ENCODE data around the gene SUSD4. TPM values are rescaled to one million over a fixed set of nuclear protein-coding genes. Genes with fewer than 3 reads are reported as not detected.
A peak's percentile ranks its signal among the peaks of the same experiment; 100 is the strongest.

SUSD4 gene
- total RNA-seq, 1 experiment from 2014 or later = 2.3 TPM

DNA sequence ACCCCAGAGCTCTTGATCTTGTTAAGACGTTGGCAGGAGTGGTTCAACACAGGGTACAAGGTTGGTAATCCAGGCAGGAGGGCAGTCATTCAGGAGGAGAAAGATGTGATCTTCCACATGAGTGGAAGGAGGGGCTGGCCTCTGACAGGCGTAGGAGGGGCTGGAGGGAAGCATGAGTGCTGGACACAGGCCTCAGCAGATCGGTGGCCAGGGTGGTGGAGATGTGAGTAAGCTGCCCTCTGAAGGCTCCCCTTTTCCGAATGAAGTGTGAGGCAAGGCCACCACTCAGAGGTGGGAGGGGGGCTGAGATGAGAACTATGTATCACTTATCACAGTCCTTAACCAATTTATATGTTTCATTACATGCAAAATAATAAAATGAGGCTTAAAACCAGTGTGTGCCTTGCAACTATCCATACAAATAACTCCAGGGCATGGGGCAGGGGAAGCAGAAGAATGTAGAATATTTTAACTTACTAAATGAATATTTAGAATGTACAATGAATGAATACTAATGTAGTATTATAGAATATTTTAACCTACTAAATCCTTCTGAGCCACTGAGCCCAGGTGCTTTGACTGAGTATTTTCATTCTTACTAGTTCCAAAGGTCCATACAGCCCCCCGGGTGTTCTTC, 117.4 kb downstream of the SUSD4 start:
- Mint-ChIP-seq H3K36me3 (ENCODE audit: insufficient read depth, unreplicated experiment) (no peaks in the 10 kb centered on the region), H3K27ac (ENCODE audit: low read depth, unreplicated experiment) (no peak overlapping the region), H3K4me3 (ENCODE audit: unreplicated experiment) (no peak overlapping the region), H3K4me1 (ENCODE audit: insufficient read depth, unreplicated experiment) (peaks cover 19% of the 10 kb centered on the region), H3K9me3 (ENCODE audit: unreplicated experiment) (no peaks in the 10 kb centered on the region), H3K27me3 (ENCODE audit: insufficient read depth, unreplicated experiment) (no peaks in the 10 kb centered on the region)
- no peak for DNase-seq (ENCODE audit: unreplicated experiment)
- ChIA-PET CTCF (interaction anchor here (0.5 to 0.9 kb wide), 4 partner anchors 113 to 462 kb away, joined by 3 read pairs; no protein-coding TSS in a partner anchor), POLR2A (interaction anchor here (0.7 kb wide), 1 partner anchor 99 kb away, joined by 3 read pairs; no protein-coding TSS in a partner anchor)
- intact Hi-C loops (cut with micrococcal nuclease) = no loop called here
- no TSS peak for BruUV-seq (replicated peaks)
- TF ChIP-seq, protein P1, sequence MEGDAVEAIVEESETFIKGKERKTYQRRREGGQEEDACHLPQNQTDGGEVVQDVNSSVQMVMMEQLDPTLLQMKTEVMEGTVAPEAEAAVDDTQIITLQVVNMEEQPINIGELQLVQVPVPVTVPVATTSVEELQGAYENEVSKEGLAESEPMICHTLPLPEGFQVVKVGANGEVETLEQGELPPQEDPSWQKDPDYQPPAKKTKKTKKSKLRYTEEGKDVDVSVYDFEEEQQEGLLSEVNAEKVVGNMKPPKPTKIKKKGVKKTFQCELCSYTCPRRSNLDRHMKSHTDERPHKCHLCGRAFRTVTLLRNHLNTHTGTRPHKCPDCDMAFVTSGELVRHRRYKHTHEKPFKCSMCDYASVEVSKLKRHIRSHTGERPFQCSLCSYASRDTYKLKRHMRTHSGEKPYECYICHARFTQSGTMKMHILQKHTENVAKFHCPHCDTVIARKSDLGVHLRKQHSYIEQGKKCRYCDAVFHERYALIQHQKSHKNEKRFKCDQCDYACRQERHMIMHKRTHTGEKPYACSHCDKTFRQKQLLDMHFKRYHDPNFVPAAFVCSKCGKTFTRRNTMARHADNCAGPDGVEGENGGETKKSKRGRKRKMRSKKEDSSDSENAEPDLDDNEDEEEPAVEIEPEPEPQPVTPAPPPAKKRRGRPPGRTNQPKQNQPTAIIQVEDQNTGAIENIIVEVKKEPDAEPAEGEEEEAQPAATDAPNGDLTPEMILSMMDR (IDR thresholded peaks at IDR 0.05; ENCODE audit: unreplicated experiment) = no peak

DNA sequence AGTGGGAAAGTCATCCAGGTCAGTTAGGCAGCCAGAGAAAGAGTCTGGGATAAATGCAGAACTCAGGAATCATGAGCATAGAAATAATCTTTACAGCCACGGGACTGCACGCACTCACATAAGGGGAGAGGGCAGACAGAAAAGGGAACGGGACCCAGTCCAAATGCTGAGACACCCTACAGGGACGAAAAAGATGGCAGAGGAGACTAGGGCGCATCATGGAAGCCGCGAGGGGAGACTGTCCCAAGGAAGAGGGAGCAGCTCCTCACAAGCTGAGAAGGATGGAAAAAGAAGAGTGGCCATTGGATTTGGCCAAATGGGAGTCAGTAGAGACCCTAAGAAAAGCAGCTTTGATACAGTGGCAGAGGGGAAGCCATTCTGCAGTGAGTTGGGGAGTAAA, 118.0 kb downstream of the SUSD4 start:
- Mint-ChIP-seq H3K27ac (ENCODE audit: low read depth, unreplicated experiment) (no peak overlapping the region), H3K4me1 (ENCODE audit: insufficient read depth, unreplicated experiment) (peaks cover 19% of the 10 kb centered on the region), H3K36me3 (ENCODE audit: insufficient read depth, unreplicated experiment) (no peaks in the 10 kb centered on the region), H3K4me3 (ENCODE audit: unreplicated experiment) (no peak overlapping the region), H3K9me3 (ENCODE audit: unreplicated experiment) (no peaks in the 10 kb centered on the region), H3K27me3 (ENCODE audit: insufficient read depth, unreplicated experiment) (no peaks in the 10 kb centered on the region)
- intact Hi-C loops (cut with micrococcal nuclease) = loop anchor here (2.0 kb wide), 1 partner anchor 111 kb away; no protein-coding TSS in a partner anchor
- no peak for DNase-seq (ENCODE audit: unreplicated experiment)
- ChIA-PET POLR2A (interaction anchor here (0.6 to 0.7 kb wide), 3 partner anchors 63 to 99 kb away, joined by 3 read pairs; no protein-coding TSS in a partner anchor), CTCF (interaction anchor here (0.6 to 0.9 kb wide), 3 partner anchors 122 to 1081 kb away, joined by 3 read pairs; no protein-coding TSS in a partner anchor)
- TF ChIP-seq, protein P1 (IDR thresholded peaks at IDR 0.05; ENCODE audit: unreplicated experiment) = no peak
- no TSS peak for BruUV-seq (replicated peaks)

DNA sequence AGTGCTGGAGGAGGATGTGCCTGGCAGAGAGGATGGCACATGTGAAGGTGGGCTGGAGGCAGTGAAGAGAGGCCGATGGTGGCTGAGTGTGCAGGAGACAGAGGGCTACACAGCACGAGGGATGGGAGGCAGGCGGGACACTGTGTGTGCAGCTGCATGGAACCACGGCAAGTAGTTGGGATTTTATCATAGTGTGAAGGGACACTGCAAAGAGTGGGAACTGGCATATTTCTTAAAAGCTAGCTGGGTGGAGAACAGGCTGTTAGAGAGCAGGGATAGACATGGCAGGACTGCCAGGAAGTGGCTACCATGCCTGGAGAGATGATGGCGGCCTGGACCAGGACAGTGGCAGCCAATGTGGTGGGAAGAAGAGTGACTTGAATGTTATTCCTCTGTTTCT, 118.6 kb downstream of the SUSD4 start:
- Mint-ChIP-seq H3K4me3 (ENCODE audit: unreplicated experiment) (no peak overlapping the region), H3K4me1 (ENCODE audit: insufficient read depth, unreplicated experiment) (peaks cover 14% of the 10 kb centered on the region), H3K27me3 (ENCODE audit: insufficient read depth, unreplicated experiment) (no peaks in the 10 kb centered on the region), H3K27ac (ENCODE audit: low read depth, unreplicated experiment) (no peak overlapping the region), H3K9me3 (ENCODE audit: unreplicated experiment) (no peaks in the 10 kb centered on the region), H3K36me3 (ENCODE audit: insufficient read depth, unreplicated experiment) (no peaks in the 10 kb centered on the region)
- intact Hi-C loops (cut with micrococcal nuclease) = loop anchor here (2.0 kb wide), 1 partner anchor 111 kb away; no protein-coding TSS in a partner anchor
- no TSS peak for BruUV-seq (replicated peaks)
- POLR2A ChIA-PET = interaction anchor here (0.6 kb wide), 2 partner anchors 63 to 64 kb away, joined by 3 read pairs; no protein-coding TSS in a partner anchor
- no peak for DNase-seq (ENCODE audit: unreplicated experiment)
- CTCF ChIA-PET = interaction anchor here (0.6 to 0.9 kb wide), 2 partner anchors 121 to 1080 kb away, joined by 3 read pairs; no protein-coding TSS in a partner anchor
- TF ChIP-seq, protein P1 (IDR thresholded peaks at IDR 0.05; ENCODE audit: unreplicated experiment) = no peak

DNA sequence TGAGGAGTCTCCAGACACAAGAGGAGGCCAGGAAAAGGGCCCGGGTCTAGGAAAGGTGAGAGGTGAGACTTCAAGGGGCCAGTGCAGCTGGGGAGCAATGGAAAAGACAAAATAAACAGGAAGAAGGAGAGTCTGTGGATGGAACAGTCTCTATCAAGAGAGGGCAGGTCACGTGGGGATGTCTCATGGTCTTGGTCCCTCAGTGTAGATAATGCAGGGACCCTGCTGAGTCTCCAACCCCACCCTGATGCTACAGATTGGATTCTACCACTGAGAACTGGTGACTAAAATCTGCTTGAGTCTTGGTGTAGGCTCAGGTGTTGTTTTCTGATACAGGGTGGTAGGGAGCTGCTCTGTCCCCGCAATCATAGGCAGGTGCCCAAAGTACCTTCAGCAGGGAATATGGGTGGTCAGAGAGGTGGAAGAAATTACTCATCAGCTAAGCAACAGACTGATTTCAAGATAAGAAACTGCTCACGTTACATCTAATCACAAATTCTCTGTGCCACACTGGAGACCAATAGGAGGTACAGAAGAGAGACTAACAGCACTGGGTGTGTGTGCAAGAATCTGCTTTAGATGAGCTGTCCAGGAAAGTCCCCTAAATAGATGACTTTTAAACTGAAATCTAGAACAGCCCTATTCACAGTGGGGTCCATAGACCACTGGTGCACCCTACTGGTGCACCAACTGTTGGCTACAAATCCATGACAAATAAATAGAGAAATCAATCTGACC, 119.4 kb downstream of the SUSD4 start:
- H3K27me3 Mint-ChIP-seq (ENCODE audit: insufficient read depth, unreplicated experiment) = no peaks in the 10 kb centered on the region
- peak; percentile 36 for DNase-seq (ENCODE audit: unreplicated experiment)
- ChIA-PET POLR2A (no interaction called here), CTCF (interaction anchor here (0.6 to 0.9 kb wide), 2 partner anchors 46 to 439 kb away, joined by 3 to 4 read pairs; no protein-coding TSS in a partner anchor)
- TF ChIP-seq, protein P1 (IDR thresholded peaks at IDR 0.05; ENCODE audit: unreplicated experiment) = no peak
- no TSS peak for BruUV-seq (replicated peaks)
- intact Hi-C loops (cut with micrococcal nuclease) = loop anchor here (2.0 kb wide), 1 partner anchor 110 kb away; no protein-coding TSS in a partner anchor
- H3K4me1 Mint-ChIP-seq (ENCODE audit: insufficient read depth, unreplicated experiment) = peaks cover 7% of the 10 kb centered on the region
- H3K36me3 Mint-ChIP-seq (ENCODE audit: insufficient read depth, unreplicated experiment) = no peaks in the 10 kb centered on the region
- no peaks in the 10 kb centered on the region for H3K9me3 Mint-ChIP-seq (ENCODE audit: unreplicated experiment)
- H3K27ac Mint-ChIP-seq (ENCODE audit: low read depth, unreplicated experiment) = no peak overlapping the region
- H3K4me3 Mint-ChIP-seq (ENCODE audit: unreplicated experiment) = no peak overlapping the region
